ENCODE results near the gene MTA1.

DNA sequence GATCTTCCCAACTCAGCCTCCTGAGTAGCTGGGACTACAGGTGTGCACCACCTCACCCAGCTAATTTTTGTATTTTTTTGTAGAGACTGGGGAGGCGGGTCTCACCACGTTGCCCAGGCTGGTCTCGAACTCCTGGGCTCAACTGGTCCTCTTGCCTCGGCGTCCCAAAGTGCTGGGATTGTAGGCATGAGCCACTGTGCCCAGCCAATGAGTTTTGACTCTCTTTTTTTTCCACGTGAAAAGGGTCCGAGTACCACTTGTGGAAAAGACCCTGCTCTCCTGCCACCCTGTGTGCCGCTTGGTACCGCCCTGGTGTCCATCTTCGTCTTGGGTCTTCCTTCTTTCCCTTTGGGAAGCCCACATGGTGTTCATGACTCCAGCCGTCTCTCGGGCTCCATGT lies 89.0 kb downstream of the MTA1 start:
- TF ChIP-seq YY1 (IDR thresholded peaks at IDR 0.05; ENCODE audit: insufficient read depth, insufficient read length) (no peak), SUZ12 (IDR thresholded peaks at IDR 0.05; ENCODE audit: extremely low read depth, insufficient read depth, insufficient read length) (no peak), ZNF274 (IDR thresholded peaks at IDR 0.05; ENCODE audit: low read depth, low read length) (no peak)
